Stimulated activated CD8-positive, alpha-beta memory T cell treated with anti-CD3 and anti-CD28 coated beads, Interleukin-12 subunit alpha, Interleukin-12 subunit beta, amount 100 ng/mL, for 24 hours (primary cell): Measurements from ENCODE around the gene PABPN1L.
"Not testable (repeated sequence)": the region's sequence is repeated elsewhere in the genome, so short reads cannot be mapped to it uniquely, and the experiment has no call there.

Experiments
- DNase-seq: peaks from one replicate; pipeline ENCODE4 v3.0.0-alpha.2; 2020; ENCODE audit errors: extremely low read depth

Gene PABPN1L

GRCh38 chr16:88830258-88830657 lies 36.2 kb downstream of the PABPN1L start:
- DNase-seq = no peak

GRCh38 chr16:88828711-88829110 lies 37.7 kb downstream of the PABPN1L start:
- no peak for DNase-seq

GRCh38 chr16:88827727-88828126 lies 38.7 kb downstream of the PABPN1L start:
- no peak for DNase-seq

- DNase-seq = no peak
Observed at GRCh38 chr16:88826070-88826840, 40.2 kb downstream of the PABPN1L start.

GRCh38 chr16:88825146-88825545 lies 41.3 kb downstream of the PABPN1L start:
- DNase-seq = no peak

DNA sequence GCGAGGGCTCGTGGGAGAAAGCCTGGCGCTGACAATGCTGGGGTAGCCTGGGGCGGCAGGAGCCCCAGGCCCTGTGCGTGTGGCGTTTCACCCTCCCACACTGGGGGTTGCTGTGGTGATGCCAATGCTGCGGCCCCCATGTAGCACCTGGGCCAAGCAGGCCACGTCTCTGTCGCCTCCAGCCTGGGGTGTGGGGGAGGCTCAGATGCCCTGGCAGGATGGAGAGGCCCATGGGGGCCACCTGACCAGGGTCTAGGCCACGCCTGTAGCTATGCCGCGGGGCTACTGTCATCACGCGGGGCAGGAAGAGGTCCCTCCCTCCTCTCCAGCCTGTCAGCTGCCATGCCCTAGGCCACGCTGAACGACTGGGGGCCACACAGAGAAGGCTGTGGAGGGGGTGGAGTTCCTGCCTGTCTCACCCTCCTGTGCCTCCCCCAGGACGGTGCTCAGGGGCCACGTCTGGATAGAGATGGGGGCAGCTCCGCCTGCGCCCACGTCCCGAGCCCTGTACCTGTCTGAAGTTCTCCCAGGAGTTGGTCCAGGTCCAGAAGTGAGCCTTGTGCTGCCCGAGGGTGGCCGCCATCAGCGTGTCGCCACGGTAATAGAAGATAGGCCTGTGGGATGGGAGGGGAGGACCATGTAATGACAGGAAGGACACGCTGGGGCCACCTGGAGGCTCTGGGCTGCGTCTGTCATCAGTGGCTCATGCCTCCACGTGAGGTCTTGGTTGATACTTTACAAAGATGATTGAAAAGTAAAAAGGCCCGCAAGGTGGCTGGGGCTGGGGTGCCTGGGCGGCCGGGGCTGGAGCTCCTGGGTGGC lies 42.0 kb downstream of the PABPN1L start:
- DNase-seq = no peak

DNA sequence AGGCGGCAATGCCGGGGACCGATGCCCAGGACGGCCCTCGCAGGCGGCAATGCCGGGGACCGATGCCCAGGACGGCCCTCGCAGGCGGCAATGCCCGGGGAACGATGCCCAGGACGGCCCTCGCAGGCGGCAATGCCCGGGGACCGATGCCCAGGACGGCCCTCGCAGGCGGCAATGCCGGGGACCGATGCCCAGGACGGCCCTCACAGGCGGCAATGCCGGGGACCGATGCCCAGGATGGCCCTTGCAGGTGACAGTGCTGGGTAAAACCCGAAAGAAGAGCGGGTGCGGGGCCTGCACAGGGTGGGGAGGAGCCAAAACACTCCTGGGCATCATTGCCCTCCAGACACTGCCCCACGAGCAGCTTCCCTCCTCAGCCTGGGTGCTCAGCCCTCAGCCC lies 42.8 kb downstream of the PABPN1L start:
- DNase-seq = not testable (repeated sequence)

- DNase-seq = no peak
Observed at GRCh38 chr16:88822281-88823040, 44.0 kb downstream of the PABPN1L start.

GRCh38 chr16:88821168-88821850 lies 45.2 kb downstream of the PABPN1L start:
- DNase-seq = no peak

DNA sequence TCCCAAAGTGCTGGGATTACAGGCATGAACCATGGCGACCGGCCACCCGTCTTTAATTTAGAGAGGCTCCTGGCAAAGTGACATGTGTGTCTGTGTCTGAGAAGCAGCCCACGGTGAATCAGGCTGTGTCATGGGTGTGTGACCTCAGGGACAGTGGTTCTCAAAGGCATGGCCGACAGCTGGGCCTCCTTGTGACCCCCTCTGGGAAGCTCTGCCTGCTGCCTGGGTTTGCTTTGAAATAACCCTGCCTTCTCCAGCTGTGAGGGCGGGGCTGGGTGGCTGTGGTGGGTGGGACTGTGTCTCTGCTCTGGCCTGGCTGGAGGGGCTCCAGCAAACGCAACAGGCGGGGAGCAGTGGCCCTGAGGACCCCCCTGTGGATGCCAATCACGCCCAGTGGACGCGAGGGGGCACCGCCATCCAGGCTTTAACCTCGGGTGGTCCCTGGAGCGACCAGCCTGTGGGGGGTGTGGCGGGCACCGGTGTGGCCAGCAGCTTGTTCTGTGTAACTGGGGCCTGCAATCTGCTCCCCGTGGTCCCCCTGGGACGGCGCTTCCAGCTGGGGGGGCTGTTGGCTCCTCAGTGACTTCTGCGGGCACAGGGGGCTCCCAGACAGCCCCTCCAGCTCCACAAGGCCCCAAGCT lies 46.0 kb downstream of the PABPN1L start:
- no peak for DNase-seq

- no peak for DNase-seq
Observed at GRCh38 chr16:88819126-88819525, 47.3 kb downstream of the PABPN1L start.

DNA sequence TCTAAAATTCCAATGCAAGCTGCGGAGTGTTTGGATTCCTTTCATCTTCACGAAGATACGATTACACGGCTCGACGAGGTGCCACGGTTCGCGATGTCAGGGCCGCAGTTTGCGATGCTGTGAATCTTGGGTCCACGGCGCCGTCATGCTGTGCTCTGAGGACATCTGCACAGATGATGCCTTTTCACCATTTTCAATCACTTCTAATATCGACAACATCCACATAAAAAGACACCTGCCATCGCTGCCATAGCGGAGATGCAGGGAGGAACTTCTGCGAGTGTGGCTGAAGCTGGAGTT lies 47.9 kb downstream of the PABPN1L start:
- no peak for DNase-seq

DNA sequence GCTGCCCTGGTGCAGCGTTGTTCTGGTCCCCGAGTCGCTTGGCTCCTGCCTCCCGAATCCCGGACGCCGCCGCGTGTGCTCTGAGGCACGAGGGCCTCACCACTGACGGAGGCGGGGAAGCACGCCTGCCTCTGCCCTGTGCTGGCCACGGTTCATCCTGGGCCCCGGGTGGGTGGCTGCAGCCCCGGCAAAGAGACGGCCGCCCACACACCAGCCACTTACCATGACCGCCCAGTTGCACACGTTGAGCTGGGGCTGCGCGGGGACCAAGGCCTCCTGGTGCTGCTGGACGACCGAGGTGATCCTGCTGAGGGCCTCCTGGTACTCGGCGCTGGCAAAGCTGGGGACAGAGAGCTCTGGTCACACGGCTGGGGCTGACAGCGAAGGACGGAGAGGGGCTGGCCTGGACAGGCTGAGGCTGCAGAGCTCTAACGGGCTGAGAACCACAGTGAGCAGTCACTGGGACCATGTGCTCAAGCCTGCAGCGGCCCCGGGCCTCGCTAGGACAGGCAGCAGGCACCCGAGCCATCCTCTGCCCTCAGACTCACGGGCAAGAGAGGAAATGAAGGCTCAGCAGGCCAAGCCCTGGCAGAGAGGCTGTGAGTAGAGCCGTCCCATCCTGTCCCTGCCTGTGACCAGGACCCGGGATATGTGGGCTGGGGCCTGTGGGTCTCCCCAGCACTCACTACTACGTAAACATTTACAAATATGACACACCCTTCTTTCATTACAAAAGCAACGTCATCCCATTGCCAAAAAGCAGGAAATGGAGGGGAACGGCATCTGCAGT lies 48.5 kb downstream of the PABPN1L start:
- no peak for DNase-seq

DNA sequence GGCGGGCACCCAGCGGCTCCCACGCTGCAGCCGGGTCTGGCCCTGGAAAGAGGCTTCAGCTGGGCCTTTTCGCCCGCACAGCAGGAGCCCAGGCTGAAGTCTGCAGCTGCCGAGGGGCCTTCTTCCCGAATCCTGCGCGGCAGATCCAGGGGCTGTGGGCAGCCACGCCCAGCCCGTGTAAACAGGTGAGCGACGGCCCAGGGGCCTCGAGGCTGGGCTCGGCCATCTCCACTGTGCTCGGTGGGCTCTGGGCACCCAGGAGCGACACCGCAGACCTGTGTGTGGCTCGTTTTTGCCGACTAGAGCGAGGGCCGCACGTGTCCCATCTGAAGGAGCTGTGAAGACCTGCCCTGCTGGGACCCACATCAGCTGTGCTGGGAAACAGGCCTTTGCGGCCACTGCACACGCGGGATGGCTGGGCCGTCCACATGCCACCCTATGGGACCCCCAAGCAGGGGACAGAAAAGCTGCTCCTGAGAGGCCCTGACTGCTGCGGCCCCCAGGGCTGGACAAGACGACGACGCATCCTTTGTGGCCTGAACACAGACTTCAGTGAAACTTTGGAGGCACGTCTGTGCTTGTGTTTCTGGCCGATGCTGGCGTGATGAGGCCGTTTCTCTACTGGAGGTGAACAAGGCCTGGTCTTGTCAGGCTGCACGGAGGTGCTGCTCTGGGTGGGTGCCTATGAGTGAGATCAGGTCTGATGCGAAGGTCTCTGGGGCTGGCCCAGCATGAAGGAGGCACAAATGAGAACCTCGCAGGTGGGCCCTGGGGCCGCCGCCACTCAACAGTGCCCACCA lies 49.5 kb downstream of the PABPN1L start:
- DNase-seq = no peak

DNA sequence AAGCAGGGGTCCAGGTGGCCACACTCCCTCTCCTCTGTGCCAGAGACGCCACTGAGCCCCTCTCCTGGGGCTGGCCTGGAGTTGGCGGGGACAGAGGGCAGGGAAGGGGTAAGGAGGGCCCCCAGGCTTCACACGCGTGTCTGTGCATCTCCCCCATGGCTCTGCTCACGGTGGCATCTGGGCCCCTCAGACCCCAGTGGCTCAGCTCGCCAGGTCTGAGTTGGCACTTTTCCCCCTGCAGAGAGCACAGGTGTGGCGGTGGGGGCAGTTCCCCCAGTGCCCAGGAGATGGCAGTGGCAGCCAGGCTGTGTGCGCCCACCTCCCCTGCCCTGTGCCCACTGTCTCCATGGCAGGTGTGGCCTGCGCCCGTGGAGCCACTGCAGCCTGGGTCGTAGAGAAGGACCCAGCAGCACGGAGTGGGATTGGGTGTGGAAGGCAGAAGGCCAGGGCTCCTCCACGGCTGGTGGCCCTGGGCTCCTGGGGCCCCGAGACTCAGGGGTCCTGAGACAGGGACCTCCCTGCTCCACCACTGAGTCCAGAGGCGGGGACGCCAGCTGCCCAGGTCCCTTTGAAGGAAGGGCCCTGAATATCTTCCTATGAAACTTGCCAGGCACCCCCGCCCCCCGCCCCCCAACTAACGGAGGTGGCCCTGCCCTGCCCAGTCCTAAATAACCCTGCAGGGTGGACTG lies 50.4 kb downstream of the PABPN1L start:
- DNase-seq = no peak

- no peak for DNase-seq
Observed at GRCh38 chr16:88815227-88815626, 51.2 kb downstream of the PABPN1L start.

DNA sequence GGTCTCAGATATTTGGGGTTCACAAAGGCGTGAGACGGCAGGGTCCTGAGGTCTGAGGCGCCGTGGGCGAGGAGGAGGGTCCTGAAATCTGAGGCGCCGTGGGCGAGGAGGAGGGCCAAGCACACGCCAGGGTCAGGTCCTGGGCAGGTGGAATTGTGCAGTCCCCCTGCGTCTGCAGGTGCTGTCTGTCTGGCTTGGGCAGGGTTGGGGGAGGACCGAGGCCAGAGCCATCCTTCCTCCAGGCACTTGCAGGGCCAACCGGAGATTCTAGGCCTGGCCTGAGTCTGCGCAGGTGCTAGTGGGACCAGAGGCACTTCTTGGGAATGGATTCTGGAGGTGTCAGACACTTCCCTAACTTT lies 52.3 kb downstream of the PABPN1L start:
- DNase-seq = no peak
